NOMO-1 treated with dmso at 0.1 percent for 144 hours (cell line): ENCODE results near the gene PPFIBP1.
"Not testable (repeated sequence)": the region's sequence is repeated elsewhere in the genome, so short reads cannot be mapped to it uniquely, and the experiment has no call there.

Source experiments
- DNase-seq: peaks from one replicate; lab custom pipeline; 2025; ENCODE audit not compliant: unreplicated experiment; lab: John Stamatoyannopoulos, UW

PPFIBP1 gene

DNA sequence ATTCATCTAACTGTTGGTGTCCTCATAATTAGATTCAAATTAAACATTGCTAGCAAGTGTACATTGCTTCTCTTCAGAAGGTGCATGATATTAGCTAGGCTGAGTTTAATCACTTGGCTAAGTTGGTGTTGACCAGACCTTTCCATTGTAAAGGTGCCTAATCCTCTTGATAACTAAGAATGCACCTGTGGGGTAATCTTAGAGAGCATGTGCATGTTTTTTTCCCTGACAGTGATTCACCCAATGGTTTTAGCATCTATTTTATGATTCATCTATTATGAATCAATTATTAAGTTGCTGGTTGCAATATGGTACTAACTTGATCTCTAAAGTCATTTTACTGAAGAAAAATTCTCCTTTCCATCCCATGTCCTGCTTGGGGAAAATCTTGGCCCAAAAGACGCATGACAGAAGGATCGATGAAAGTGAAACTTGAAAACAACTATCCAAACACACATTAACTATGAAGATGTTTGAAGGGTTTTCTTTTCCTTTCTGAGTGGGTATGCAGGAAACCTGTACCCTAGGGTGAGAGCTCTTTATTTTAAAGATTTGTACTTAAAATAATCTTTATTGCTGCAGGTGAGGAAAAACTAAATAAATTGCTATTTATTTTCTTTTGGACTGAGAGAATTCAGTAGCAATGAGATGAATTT lies 64.2 kb downstream of the PPFIBP1 start:
- DNase-seq, result not testable (repeated sequence)

DNA sequence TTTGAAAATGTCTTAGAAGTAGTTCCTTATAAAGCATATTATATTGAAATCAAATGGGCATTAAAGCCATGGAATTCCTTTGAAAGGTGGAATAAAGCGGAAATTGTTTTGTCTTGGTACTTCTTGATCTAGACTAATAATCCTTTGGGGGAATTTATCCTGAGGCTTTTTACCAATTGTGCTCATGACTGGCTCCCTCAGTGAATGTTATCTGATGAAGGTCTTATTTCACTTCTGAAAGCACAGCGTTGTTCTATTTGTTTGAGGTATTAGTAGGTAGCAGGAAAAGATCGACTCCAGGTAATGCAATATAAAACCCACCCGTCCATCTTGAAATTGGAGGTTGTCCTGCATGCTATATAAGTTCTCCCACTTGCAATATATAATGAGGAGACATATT lies 64.8 kb downstream of the PPFIBP1 start:
- no peak for DNase-seq

DNA sequence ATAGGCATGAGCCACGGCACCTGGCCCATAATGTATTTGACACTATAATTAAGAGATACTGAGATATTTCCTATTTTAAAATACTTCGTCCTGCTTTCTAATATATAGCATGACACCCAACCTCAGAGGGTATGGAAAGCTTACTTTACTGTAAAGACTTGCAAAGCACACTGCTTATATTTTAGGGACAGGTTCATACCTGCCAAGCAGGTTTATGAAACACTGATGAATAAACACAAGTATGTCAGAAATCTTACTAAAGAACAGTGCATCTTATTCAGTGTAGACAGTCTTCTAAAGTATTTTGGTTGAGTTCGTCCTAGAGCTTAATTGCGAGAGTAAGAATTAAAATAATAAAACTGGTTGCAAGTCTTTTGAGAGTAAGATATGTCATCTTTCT lies 65.4 kb downstream of the PPFIBP1 start:
- DNase-seq, result no peak

DNA sequence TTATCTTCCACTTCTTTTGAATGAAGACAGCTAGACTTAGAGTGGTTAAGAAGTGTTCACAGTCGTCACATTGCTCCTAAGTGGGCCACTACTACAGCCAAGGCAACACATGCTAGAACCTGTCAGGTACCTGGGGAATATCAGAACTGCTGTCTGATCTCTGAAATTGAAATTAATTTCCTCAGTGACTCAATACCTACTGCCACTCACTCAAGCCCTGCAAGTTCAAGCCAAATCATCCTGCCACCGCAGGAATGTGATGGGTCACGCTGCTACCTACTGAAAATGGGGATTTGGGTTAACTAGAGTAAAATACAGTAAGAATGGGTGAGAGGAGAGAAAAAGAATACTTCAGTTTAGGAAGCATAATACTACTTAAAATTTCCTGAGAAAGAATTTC lies 67.7 kb downstream of the PPFIBP1 start:
- not testable (repeated sequence) for DNase-seq

DNA sequence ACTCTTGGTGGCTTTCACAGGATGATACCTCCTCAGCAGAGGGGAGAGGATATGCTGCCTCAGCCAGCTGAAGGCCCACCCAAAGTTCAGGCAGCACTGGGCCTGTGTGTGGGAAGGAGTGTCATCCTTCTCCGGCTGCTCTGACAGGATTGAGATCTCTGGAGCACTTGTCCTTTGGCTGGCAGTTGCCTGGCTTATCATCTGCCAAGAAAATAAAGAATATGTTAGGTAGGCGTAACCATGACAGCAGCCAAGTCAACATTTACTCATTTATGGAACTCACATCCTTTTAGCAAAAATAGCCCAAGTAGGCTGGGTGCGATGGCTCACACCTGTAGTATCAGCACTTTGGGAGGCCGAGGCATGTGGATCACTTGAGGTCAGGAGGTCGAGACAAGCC lies 68.5 kb downstream of the PPFIBP1 start:
- DNase-seq, result no peak

DNA sequence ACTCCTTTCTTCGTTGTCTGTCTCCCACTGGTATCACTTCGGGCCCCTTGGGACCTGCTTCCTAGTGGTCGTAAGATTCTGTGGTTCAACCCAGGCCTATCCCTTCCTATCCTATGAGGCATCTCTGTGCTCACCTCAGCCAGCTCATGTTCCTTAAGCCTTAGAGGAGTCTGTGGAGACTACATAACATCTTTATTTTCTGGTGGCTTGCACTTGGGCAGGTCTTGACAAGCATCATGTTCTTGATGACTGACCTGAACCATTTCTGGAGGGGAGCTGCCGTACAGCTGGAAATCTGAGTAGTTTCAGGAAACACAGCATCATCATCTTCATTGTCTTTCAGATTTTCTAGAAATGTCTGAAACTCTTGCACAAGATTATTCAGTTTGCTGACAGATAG lies 69.3 kb downstream of the PPFIBP1 start:
- DNase-seq, result no peak

DNA sequence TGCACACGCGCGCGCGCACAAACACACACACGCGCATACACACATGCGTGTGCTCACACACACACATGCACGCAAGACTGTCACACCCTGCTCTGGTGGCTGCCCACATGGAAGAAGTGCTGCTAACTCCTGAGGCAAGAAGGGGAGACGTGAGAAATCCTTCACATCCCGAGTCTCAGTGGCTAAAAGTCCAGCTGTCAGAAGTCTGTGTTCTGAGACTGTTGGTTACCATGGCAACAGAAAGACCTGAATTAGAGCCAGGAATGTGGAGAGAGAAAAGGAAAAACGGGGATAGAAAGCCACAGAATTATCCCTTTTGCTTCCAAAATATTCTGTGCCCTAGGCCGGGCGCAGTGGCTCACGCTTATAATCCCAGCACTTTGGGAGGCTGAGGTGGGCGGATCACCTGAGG lies 71.2 kb downstream of the PPFIBP1 start:
- DNase-seq, result no peak

DNA sequence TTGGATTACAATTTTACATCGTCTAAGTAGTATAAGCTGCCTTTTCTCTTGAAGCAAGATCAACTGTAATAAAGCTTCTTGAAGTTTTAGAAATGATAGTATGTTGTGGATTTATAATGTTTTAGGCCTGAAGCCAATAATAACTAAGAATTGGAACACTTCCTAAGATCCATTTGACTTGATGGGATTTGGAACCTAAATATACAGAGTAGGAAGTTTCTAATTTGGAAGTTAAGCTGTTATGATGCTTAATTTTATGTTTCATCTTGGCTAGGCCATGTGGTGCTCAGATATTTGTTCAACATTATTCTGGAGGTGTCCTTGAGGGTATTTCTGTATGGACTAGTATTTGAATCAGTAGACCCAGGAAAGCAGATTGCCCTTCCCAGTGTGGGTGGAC lies 74.9 kb downstream of the PPFIBP1 start:
- DNase-seq, result not testable (repeated sequence)

DNA sequence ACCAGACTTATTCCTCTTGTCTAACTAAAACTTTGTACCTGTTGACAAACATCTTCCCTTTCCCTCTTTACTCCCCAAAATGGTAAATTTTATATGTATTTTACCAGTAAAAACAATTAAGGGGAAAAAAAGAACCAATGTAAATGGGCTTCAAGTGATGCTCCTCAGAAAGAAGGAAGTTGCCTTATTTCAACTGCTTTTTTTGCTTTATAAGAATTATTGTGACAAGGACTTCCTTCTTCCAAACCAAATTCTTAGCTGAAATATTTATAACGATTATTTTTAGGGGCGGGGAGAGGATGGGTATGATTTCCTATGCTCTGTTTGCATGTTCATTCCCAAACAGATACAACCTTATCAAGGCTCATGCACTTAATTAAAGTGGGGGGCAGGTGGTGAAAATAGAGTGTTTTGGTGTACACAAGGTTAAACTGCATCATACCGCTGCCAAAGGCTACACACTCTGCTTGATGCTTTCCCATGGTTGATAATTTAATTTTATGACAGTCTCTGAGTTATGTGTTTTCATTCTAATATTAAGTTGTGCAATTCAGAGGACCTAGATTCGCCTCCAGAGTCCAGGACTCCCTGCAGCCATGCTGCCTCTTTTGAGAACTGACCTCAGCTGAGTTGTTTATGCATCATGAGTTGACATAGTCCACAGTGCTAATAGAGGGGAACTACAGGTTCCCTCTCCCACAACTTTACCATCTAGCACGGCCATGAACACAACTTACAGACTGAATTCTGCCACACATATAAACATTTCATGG lies 77.2 kb downstream of the PPFIBP1 start:
- DNase-seq, result peak; percentile 26

DNA sequence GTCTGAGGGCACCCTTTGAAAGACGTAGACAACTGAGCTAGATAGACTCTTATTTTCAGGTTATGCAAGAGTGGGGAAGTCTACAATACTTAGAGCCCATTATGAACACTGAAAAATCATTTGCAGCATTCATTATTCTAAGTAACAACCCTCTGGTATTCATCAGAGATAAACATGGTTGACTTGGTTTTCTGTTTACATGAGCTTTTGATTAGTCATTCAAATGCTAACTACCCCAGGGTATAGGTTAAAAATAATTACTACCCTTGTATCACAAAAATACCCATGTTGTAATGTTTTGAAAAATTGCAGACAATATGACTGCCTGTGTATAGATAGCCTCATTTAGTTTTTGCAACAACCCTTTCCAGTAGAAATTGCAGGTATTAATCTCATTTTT lies 78.5 kb downstream of the PPFIBP1 start:
- no peak for DNase-seq

DNA sequence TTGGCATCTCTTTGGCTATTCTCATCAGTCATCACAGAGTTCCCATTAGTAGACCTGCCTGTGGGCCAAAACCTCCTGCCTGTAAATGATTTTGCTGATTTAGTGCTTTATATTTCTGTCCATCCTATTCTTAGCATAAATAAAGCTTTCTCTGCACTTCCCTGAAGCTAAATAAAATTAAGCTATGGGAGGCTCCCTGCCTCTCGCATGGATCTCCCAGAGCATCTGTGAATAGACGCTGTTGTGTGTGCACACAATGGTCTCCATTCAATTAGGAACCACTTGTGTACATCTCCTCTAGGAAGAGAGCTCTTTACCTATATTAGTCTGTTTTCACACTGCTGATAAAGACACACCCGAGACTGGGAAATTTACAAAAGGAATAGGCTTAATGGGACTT lies 80.4 kb downstream of the PPFIBP1 start:
- no peak for DNase-seq

DNA sequence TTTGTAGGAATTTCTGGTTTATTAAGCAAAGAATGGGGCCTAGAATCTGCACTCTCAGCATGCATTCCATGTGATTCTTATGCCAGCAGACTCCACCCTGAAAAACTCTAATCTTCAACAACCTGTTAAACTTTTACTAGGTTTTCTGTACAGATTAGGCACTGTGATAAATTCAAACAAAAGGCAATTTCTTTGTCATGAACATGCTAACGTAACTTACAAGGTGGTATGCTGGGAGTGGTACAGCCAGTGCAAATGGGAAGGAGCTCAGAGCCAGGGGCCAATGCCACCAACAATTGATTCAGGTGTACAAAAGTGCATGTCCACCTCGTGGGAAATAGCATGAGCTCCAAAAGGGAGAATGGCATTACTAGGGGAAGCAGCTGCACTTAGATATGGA lies 83.0 kb downstream of the PPFIBP1 start:
- no peak for DNase-seq

DNA sequence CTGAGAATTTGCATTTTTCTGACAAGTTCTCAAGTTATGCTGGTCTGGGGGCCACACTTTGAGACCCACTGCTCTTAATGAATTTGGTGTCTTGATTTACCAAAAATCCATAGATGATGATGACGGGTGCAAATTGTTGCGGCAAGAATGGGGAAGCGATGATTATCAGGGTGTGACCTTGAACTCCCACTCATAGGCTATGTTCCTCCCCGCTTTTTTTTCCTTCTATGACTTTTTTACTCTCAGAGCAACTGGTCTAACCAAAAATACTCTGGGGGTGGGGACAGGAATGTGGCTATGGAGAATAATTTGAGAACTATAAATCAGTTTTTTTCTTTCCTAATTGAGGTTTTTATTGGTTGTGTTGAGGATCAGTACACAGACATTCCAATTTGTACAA lies 83.6 kb downstream of the PPFIBP1 start:
- no peak for DNase-seq

DNA sequence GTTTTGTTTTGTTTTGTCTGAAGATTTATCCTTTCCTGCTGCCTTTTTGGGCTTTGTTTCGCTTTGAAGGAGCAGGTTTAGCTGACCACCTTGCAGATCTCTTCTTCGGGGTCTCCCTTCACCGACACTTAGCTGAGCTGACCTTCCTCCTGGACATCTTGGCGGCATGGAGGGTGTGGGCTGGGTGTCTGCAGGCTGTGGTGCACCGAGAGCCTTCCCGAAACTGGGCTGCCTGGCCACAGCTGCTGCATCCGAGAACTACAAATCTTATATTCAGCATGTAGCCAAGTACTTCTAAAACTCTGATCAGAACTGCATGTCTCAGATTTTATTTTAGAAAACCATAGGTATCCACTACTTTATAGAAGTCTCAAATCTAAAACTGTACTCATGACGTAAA lies 84.9 kb downstream of the PPFIBP1 start:
- no peak for DNase-seq

DNA sequence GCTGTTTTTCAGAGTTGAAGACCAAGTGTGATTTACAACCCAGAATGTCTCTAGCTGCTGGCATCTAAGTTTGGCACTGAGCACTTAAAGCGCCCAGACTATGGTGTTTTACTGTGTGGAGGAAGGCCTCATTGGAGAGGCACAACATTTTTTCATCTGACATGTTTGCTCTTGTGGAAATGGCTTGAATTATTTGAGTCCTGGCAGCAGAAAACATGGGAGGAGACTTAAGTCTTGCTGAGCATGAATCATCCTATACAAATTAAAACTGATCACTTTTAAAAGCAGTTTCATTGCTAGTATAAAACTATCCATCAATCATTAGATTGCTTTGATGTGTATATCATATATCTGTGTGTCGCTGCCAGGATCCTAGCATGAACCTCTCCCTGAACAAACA lies 86.4 kb downstream of the PPFIBP1 start:
- no peak for DNase-seq

DNA sequence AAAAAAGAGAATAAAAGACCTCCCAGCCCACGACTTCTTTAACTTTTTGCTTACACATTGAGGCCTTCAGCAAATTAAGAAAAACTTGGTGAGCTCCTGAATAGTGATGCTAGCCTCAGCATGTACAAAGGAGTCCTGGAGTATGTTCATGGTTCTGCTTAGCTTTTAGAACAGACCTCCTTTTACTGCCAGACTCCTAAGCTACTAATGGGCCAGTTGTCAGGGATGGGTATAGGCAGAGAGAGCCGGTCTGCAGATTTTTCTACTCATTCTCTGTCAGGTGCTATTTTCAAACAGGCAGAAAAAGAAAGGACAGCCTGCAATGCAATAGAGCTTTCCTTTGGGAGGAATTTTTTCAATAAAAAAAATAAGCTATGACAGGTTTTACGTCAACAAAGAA lies 90.4 kb downstream of the PPFIBP1 start:
- DNase-seq, result no peak

DNA sequence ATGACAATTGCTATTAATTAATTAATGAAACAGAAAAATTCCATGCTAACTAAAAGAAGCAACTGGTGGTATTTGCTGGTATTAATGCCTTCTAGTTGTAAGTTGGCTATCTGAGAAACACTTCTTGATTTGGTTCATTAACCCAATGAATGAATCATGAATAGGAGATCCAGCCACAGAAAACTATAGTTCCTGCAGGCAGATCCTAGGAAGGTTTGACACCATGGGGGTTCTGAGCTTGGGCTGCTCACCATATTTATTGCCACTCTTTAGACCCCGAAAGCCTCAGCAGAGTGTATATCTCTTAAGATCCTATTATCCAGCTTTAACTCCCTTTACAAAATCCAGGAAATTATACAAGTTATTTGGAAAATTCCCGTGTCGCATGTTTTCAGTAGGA lies 90.9 kb downstream of the PPFIBP1 start:
- DNase-seq, result no peak

DNA sequence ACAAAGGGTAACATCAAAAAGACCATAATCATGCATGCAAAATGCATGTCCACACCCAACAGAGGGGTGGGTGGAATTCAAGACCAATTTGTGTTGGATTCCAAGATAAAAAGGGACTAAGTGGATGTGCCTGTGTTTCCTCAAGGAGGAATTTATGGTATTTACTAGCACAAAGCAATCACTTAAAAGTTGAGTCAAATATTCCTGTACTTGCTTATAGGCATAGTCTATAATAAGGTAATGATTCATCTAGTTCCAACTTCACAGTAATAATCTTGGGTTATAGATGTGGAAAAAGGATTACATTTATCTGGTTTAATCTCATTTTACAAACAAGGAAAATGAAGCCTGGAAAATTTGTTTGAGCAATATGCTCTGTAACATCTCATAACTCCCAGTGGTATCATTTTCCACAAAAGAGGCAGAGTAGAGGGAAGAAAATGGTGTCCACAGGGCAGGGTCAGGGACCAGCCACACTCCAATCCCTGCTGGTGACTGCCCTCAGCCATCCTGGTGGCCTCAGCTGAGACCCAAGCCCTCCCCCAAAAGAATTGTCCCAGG lies 91.4 kb downstream of the PPFIBP1 start:
- DNase-seq, result no peak

DNA sequence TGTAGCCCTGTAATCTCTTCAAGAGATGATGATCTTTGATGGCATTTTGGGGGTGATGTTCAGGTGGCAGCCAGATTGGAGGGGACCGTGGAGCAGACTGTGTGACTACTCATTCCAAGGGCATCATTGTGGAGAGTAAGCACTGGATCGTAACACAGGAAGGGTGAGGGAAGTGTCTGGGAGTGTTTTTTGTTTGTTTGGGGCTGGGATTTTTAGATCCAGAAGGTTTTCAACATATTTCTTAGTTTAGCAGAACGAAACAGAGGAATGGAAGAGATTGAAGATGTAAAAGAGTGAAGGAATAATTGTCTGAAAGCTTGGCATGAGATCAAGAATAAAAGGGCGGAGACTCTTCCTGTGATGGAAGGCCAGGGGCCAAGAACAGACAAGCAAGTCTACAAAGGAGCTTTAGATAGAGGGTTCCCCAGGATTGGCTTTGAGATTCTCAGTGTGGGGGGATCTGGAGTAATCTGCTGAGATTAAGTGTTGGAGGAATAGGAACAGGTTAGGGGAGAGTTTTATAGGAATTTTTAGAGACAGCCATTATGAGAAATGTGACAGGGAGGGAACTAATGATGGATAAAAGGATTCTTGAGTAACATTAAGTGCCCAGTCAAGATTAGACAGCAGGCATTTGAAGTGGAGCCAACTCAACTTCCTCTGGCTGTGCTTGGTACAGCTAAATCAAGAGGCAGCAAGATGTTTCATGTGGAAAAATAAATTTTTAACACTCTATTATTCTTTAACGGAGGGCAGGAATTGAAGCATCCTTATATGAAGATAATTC lies 92.5 kb downstream of the PPFIBP1 start:
- no peak for DNase-seq

DNA sequence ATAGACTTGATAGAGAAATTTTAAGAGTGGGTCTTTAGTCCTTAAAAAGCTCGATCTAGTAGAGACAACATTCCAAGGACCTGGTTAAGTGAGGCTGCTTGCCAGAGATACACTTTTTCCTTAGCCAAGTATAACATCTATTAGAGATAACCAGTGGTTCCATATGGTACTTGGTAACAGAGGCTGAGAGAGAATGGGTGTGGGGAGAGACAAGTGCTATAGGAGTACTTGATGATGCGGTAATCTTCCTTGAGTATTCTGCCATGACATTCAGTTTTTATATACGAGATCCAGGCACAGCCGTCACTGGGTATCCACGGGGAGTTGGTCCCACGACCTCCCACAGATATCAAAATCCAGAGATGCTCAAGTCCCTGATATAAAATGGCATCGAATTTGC lies 94.8 kb downstream of the PPFIBP1 start:
- no peak for DNase-seq

DNA sequence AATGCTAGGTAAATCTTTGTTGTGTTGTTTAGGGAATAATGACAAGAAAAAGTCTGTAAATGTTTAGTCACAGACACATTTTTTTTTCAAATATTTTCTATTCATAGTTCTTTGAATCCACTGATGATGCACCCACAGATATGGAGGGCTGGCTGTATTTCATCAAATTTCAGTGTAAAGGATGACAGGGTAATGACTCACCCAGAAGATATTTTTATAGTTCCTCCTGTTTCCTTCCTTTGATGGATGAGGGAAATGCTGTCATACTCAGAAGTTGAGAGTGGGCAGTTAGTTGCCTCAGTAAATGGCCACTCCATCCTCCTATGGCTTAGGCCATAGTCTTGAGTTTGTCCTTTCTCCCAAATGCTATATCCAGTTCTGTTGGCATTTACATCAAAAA lies 95.3 kb downstream of the PPFIBP1 start:
- DNase-seq, result peak; percentile 51

DNA sequence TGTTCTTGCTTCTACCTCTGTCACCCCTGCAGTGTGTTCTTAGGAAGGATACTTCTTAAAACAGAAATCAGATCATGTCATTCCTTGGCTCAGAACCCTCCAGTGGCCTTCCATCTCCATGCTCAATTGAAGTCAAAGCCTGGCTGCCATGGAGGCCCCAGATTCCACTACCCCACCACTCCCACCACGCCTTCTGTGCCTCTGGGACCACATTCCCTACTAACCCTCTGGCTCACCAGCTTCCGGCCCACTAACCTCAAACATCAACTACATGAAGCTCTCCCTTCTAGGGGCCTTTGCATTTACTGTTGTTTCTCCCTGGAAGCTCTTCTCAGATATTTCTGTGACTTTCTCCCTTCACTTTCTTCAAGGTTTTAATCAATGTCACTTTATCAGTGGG lies 96.1 kb downstream of the PPFIBP1 start:
- no peak for DNase-seq
